Caco-2 (cell line): Measurements from ENCODE around the gene ARL4A. TPM values are rescaled to one million over a fixed set of nuclear protein-coding genes. Genes with fewer than 3 reads are reported as not detected.

Source experiments
- BruUV-seq: library from RNA; stranded (reverse); fragments of 400-500 nt; replicated peaks from 2 replicates; lab custom pipeline; 2021; lab: Mats Ljungman, UMichigan
- CTCF ChIA-PET: fragments of 300-600 bp; sonication (Branson Sonifier 250); formaldehyde crosslinking; loops from one replicate; lab custom pipeline; 2022; ENCODE audit warnings: antibody characterized with exemption; lab: Charles Lee
- POLR2A ChIA-PET: fragments of 300-600 bp; sonication (Branson Sonifier 250); formaldehyde crosslinking; loops from one replicate; lab custom pipeline; 2022; ENCODE audit warnings: antibody characterized with exemption; lab: Charles Lee
- DNase-seq, 2 experiments: peaks; one replicate each; pipeline versions ENCODE4 v3.0.0 to v3.0.0-alpha.2; 2020 to 2022
- H3K27me3 ChIP-seq: replicated peaks from 2 replicates; pipeline ENCODE4 v1.6.0; 2011; ENCODE audit warnings: low read length; ENCODE audit not compliant: control insufficient read depth, insufficient read depth
- H3K36me3 ChIP-seq: 2 replicates; pipeline ENCODE4 v1.5.1; 2011; ENCODE audit warnings: low read length; ENCODE audit not compliant: control insufficient read depth, insufficient read depth
- H3K4me1 ChIP-seq: fragments of 250-450 bp; sonication (Bioruptor Pico); 2 replicates; pipeline ENCODE4 v1.5.1; 2020; ENCODE audit warnings: mild to moderate bottlenecking
- H3K4me3 ChIP-seq: 2 replicates; pipeline ENCODE4 v1.5.1; 2011; ENCODE audit warnings: low read depth, mild to moderate bottlenecking, control low read depth, low read length
- H3K9me3 ChIP-seq: fragments of 250-450 bp; sonication (Bioruptor Pico); 2 replicates; pipeline ENCODE4 v1.5.1; 2020; ENCODE audit warnings: mild to moderate bottlenecking, moderate library complexity
- H3K27ac Mint-ChIP-seq: one replicate; pipeline ENCODE4 v1.8.0; 2022; ENCODE audit warnings: mixed read lengths; ENCODE audit not compliant: unreplicated experiment
- H3K27me3 Mint-ChIP-seq: one replicate; pipeline ENCODE4 v1.8.0; 2022; ENCODE audit warnings: mixed read lengths; ENCODE audit not compliant: insufficient read depth, unreplicated experiment
- H3K36me3 Mint-ChIP-seq: one replicate; pipeline ENCODE4 v1.8.0; 2022; ENCODE audit warnings: mild to moderate bottlenecking, mixed read lengths; ENCODE audit not compliant: insufficient read depth, unreplicated experiment
- H3K4me1 Mint-ChIP-seq: one replicate; pipeline ENCODE4 v1.8.0; 2022; ENCODE audit warnings: low read depth, mixed read lengths; ENCODE audit not compliant: unreplicated experiment
- H3K4me3 Mint-ChIP-seq: one replicate; pipeline ENCODE4 v1.8.0; 2022; ENCODE audit warnings: mild to moderate bottlenecking, moderate library complexity, mixed read lengths; ENCODE audit not compliant: unreplicated experiment
- H3K9me3 Mint-ChIP-seq: one replicate; pipeline ENCODE4 v1.8.0; 2022; ENCODE audit warnings: mixed read lengths; ENCODE audit not compliant: unreplicated experiment
- intact Hi-C: fragments of 100-400 bp; cut with micrococcal nuclease; formaldehyde crosslinking; loops from one replicate; pipeline ENCODE4 v1.10.0; 2022; ENCODE audit not compliant: unreplicated experiment
- total RNA-seq: library from RNA; stranded (reverse); gene quantifications from 2 replicates; pipeline ENCODE4 v1.2.3, GENCODE V29; 2022
- TF ChIP-seq, protein P1 (sequence below), 2 experiments: fragments of 200-600 bp in 1 of 2; IDR thresholded peaks; 1 replicate in 1 of 2; 2 replicates in 1 of 2; pipeline versions ENCODE4 v1.5.1 to v1.8.0; 2011 to 2022; ENCODE audit warnings: antibody characterized with exemption in 1 of 2, control low read depth in 1 of 2, inconsistent platforms in 1 of 2, low read depth in 1 of 2, low read length in 1 of 2, mild to moderate bottlenecking in 1 of 2, moderate library complexity in 1 of 2; ENCODE audit not compliant: insufficient read depth in 1 of 2, severe bottlenecking in 1 of 2, unreplicated experiment in 1 of 2

The ARL4A gene
- total RNA-seq, 1 experiment from 2014 or later: 40.6 TPM

- DNase-seq: no peak
These were observed 50.4 kb downstream of the ARL4A start for GRCh38 chr7:12737836-12738235.

GRCh38 chr7:12738665-12739064 lies 51.2 kb downstream of the ARL4A start:
- Mint-ChIP-seq H3K36me3 (no peaks in the 10 kb centered on the region), H3K9me3 (no peaks in the 10 kb centered on the region), H3K4me1 (no peaks in the 10 kb centered on the region), H3K4me3 (no peak overlapping the region), H3K27me3 (no peaks in the 10 kb centered on the region), H3K27ac (no peak overlapping the region)
- ChIA-PET CTCF (no interaction called here), POLR2A (no interaction called here)
- Histone ChIP-seq H3K4me1 (peaks cover 14% of the 10 kb centered on the region), H3K27me3 (no peaks in the 10 kb centered on the region), H3K4me3 (no peak overlapping the region), H3K9me3 (no peaks in the 10 kb centered on the region), H3K36me3 (no peaks in the 10 kb centered on the region)
- TF ChIP-seq, protein P1, sequence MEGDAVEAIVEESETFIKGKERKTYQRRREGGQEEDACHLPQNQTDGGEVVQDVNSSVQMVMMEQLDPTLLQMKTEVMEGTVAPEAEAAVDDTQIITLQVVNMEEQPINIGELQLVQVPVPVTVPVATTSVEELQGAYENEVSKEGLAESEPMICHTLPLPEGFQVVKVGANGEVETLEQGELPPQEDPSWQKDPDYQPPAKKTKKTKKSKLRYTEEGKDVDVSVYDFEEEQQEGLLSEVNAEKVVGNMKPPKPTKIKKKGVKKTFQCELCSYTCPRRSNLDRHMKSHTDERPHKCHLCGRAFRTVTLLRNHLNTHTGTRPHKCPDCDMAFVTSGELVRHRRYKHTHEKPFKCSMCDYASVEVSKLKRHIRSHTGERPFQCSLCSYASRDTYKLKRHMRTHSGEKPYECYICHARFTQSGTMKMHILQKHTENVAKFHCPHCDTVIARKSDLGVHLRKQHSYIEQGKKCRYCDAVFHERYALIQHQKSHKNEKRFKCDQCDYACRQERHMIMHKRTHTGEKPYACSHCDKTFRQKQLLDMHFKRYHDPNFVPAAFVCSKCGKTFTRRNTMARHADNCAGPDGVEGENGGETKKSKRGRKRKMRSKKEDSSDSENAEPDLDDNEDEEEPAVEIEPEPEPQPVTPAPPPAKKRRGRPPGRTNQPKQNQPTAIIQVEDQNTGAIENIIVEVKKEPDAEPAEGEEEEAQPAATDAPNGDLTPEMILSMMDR (IDR thresholded peaks at IDR 0.05; ENCODE audit: insufficient read depth in 1 of 2, low read depth in 1 of 2, low read length in 1 of 2, severe bottlenecking in 1 of 2, unreplicated experiment in 1 of 2): no peak
- BruUV-seq: no TSS peak
- intact Hi-C loops: loop anchor here (5.0 kb wide), 1 partner anchor 51 kb away; the partner anchor contains the start of gene ARL4A
- no peak for DNase-seq

More at GRCh38 chr7:12737836-12738235, 50.4 kb downstream of the ARL4A start:
- H3K27me3 ChIP-seq: no peaks in the 10 kb centered on the region
- intact Hi-C loops: loop anchor here (5.0 kb wide), 1 partner anchor 51 kb away; the partner anchor contains the start of gene ARL4A
- no peaks in the 10 kb centered on the region for H3K36me3 ChIP-seq
- ChIA-PET POLR2A (no interaction called here), CTCF (no interaction called here)
- Mint-ChIP-seq H3K36me3 (no peaks in the 10 kb centered on the region), H3K27ac (no peak overlapping the region), H3K4me3 (no peak overlapping the region), H3K9me3 (no peaks in the 10 kb centered on the region), H3K4me1 (no peaks in the 10 kb centered on the region), H3K27me3 (no peaks in the 10 kb centered on the region)
- H3K4me1 ChIP-seq: peaks cover 14% of the 10 kb centered on the region
- TF ChIP-seq, protein P1 (IDR thresholded peaks at IDR 0.05; ENCODE audit: insufficient read depth in 1 of 2, low read depth in 1 of 2, low read length in 1 of 2, severe bottlenecking in 1 of 2, unreplicated experiment in 1 of 2): no peak
- H3K4me3 ChIP-seq: no peak overlapping the region
- no TSS peak for BruUV-seq
- H3K9me3 ChIP-seq: no peaks in the 10 kb centered on the region

Other genes with a start within 250 kb of the ARL4A start
- 0.39 and 0.84 TPM in 2 replicates for gene SCIN, start 116.9 kb upstream of the ARL4A start, total RNA-seq